ENCODE measurements around the gene ERF. TPM values are rescaled to one million over a fixed set of nuclear protein-coding genes. Genes with fewer than 3 reads are reported as not detected.

Gene ERF
- total RNA-seq, 1 donor from 2014 or later = 51.6 TPM

DNA sequence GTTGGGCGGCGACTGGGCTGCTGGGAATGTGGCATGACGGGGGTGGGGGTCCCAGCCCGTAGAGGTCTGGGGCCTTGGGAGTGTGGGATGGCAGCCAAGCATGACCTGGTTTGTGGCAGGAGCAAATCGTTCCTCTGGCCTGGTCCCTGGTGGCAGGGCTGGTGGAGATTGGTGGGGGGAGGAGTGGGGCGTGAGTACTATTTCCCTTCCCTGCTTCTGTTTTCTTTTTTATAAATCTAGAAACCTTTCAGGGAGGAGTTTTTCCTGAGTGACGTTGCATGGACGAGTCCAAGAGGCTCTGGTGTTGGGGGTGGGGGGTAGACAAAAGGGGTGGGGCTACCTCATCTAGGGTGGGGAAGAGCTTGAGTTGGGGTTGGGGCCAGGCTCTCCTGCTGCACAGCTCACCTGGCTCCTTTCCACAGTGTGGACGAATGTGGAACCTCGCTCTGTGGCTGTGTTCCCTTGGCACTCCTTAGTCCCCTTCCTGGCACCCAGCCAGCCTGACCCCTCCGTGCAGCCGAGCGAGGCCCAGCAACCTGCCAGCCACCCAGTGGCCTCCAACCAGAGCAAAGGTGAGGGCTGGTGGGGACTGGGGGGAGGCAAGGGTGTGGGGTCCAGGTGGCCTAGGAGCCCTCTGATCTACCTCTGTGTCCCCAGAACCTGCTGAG lies 31.6 kb upstream of the ERF start:
- intact Hi-C loops (cut with DNase I) = no loop called here
- Histone ChIP-seq H3K27me3 (no peaks in the 10 kb centered on the region), H3K27ac (peak overlapping the region; percentile 72 to 84), H3K9me3 (no peaks in the 10 kb centered on the region), H3K4me3 (peak overlapping the region; percentile 85), H3K4me1 (peaks cover 33 to 44% of the 10 kb centered on the region in 2 donors), H3K36me3 (peaks cover 45 to 47% of the 10 kb centered on the region in 2 donors)
- peak in 1 of 2 donors; percentile 80 for DNase-seq (ENCODE audit: low spot score in 2 of 2)
- TF ChIP-seq, protein P1, sequence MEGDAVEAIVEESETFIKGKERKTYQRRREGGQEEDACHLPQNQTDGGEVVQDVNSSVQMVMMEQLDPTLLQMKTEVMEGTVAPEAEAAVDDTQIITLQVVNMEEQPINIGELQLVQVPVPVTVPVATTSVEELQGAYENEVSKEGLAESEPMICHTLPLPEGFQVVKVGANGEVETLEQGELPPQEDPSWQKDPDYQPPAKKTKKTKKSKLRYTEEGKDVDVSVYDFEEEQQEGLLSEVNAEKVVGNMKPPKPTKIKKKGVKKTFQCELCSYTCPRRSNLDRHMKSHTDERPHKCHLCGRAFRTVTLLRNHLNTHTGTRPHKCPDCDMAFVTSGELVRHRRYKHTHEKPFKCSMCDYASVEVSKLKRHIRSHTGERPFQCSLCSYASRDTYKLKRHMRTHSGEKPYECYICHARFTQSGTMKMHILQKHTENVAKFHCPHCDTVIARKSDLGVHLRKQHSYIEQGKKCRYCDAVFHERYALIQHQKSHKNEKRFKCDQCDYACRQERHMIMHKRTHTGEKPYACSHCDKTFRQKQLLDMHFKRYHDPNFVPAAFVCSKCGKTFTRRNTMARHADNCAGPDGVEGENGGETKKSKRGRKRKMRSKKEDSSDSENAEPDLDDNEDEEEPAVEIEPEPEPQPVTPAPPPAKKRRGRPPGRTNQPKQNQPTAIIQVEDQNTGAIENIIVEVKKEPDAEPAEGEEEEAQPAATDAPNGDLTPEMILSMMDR (IDR thresholded peaks at IDR 0.05) = no peak

DNA sequence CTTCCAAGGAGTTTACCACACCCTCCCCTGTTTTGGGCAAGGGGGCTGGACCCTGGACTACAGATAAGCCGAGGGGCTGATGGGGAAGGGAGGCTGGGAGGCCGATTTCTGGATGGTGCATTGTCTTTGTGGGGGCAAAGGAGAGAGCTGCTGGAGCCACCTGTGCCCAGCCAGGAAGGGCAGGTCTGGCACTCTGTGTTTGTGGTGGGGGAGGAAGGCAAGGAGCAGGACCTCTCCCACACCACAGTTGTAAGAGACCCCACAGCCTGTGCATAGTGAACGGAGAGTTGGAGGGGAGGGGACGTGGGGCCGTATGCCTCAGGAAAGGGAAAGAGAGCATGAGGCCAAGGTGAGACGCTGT lies 31.0 kb upstream of the ERF start:
- H3K4me3 ChIP-seq = peak overlapping the region; percentile 85
- intact Hi-C loops (cut with DNase I) = loop anchor here (2.0 kb wide), 1 partner anchor 69 kb away; the partner anchor contains the start of gene DEDD2
- peaks cover 33 to 49% of the 10 kb centered on the region in 2 donors for H3K4me1 ChIP-seq
- H3K9me3 ChIP-seq = no peaks in the 10 kb centered on the region
- H3K27ac ChIP-seq = peak overlapping the region; percentile 72 to 84
- H3K27me3 ChIP-seq = no peaks in the 10 kb centered on the region
- peaks cover 40 to 42% of the 10 kb centered on the region in 2 donors for H3K36me3 ChIP-seq
- TF ChIP-seq, protein P1 (IDR thresholded peaks at IDR 0.05) = no peak
- no peak for DNase-seq (ENCODE audit: low spot score in 2 of 2)

DNA sequence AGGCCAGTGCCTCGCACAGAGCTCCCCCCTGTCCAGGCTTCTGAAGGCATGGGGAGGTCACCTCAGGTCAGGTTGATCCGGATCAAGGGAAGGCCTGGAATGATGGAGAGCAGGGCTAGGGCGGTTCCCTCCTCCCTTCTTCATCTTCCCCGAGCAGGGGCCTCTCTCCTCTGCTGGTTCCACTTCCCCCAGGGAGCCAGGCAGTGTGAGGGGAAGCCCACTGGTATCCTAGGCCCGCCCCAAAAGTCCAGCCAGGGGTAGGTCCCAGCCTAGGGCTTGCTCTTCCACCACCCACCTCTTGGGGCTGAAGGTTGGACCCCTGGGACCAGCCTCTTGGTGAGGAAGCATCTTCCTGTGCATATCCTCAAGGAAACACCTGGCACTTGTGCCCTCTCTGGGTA lies 30.6 kb upstream of the ERF start:
- H3K27me3 ChIP-seq = no peaks in the 10 kb centered on the region
- H3K27ac ChIP-seq = peak overlapping the region; percentile 72 to 84
- intact Hi-C loops (cut with DNase I) = loop anchor here (2.0 kb wide), 1 partner anchor 69 kb away; the partner anchor contains the start of gene DEDD2
- peaks cover 35 to 37% of the 10 kb centered on the region in 2 donors for H3K36me3 ChIP-seq
- H3K4me3 ChIP-seq = peak overlapping the region; percentile 85
- no peak for DNase-seq (ENCODE audit: low spot score in 2 of 2)
- no peaks in the 10 kb centered on the region for H3K9me3 ChIP-seq
- TF ChIP-seq, protein P1 (IDR thresholded peaks at IDR 0.05) = no peak
- peaks cover 33 to 49% of the 10 kb centered on the region in 2 donors for H3K4me1 ChIP-seq

DNA sequence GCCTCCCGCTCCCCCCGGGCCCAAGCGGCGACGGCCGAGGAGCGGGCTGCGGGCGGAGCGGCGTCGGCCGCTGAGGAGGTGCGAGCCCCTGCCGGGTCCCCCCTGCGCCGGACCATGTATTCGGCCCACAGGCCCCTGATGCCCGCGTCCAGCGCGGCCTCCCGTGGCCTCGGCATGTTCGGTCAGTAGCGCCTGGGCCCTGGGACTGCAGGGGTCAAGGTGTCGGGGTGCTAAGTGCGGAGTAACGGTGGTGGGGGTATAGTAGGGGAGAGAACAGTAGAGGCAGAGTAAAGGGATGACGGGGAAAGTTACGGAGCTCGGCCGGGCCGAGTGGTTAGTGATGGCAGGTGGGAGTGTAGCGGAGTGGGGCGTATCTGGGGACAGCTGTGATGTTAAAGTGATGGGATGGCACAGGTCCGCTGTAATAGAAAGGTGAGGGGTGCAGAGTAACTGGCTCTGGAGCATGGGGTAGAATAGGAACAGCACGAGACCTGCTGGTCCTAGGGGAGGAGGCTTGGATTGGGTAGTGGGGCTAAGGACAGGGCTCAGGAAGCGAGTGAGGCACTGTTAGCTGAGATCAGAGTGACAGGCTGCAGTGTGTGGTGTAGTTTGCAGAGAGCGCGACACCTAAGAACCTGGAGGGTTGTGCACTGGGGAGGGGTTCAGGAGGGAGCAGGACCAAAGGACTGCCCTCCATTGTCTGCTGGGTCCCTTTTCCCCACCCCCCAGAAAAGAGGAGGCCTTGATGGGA lies 29.8 kb upstream of the ERF start:
- TF ChIP-seq, protein P1 (IDR thresholded peaks at IDR 0.05) = no peak
- Histone ChIP-seq H3K4me3 (peak overlapping the region; percentile 85), H3K27ac (peak overlapping the region; percentile 72 to 84), H3K4me1 (peaks cover 33 to 49% of the 10 kb centered on the region in 2 donors), H3K36me3 (peaks cover 28 to 30% of the 10 kb centered on the region in 2 donors), H3K27me3 (no peaks in the 10 kb centered on the region), H3K9me3 (no peaks in the 10 kb centered on the region)
- intact Hi-C loops (cut with DNase I) = loop anchor here (1.0 to 2.0 kb wide), 2 partner anchors 40 to 68 kb away; partner anchors contain the start of gene DEDD2
- peak in 1 of 2 donors; percentile 68 for DNase-seq (ENCODE audit: low spot score in 2 of 2)

DNA sequence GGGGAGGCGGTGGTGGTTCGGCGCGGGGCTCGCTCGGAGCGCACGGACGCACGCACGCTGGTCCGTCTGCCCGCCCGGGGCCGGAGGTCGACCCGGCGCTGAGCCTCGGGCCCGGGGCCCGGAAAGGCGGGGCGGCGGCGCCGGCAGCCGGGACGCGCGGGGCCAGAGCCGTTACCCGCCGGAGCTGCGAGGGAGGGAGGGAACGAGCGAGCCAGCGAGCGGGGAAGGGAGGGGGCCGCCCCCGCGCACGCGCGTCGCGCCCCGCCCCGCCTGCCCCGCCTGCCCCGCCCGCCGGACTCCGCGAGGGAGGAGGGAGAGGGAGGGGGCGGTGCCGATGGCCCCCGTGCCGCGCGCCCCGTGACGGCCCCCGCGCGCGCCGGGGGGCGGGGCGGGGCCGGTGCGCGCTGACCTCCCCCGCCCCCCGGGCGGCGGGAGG lies 29.2 kb upstream of the ERF start:
- Histone ChIP-seq H3K4me3 (peak overlapping the region; percentile 85 to 86), H3K9me3 (no peaks in the 10 kb centered on the region), H3K27me3 (no peaks in the 10 kb centered on the region), H3K4me1 (peaks cover 39 to 55% of the 10 kb centered on the region in 2 donors), H3K36me3 (peaks cover 21 to 23% of the 10 kb centered on the region in 2 donors), H3K27ac (peak overlapping the region; percentile 37 to 94)
- TF ChIP-seq, protein P1 (IDR thresholded peaks at IDR 0.05) = no peak
- peak in 1 of 2 donors; percentile 87 for DNase-seq (ENCODE audit: low spot score in 2 of 2)
- intact Hi-C loops (cut with DNase I) = loop anchor here (1.0 to 2.0 kb wide), 2 partner anchors 40 to 67 kb away; partner anchors contain the start of gene DEDD2

Data from ascending aorta (tissue), 2 donors.